Naive thymus-derived CD8-positive, alpha-beta T cell (primary cell): ENCODE measurements around the gene CAPRIN1. TPM values are rescaled to one million over a fixed set of nuclear protein-coding genes. Genes with fewer than 3 reads are reported as not detected.
"Not testable (repeated sequence)": the region's sequence is repeated elsewhere in the genome, so short reads cannot be mapped to it uniquely, and the experiment has no call there.

Source experiments
- ATAC-seq, 2 donors: fragments of 150-1000 bp; cut with Tn5 transposase in 1 of 2; sonication (Bioruptor Pico), chemical (Tn5 transposase) in 1 of 2; 1 replicate in 1 of 2; 2 replicates in 1 of 2; pipeline ENCODE4 v1.10.0; 2021; ENCODE audit warnings: mild to moderate bottlenecking in 2 of 2, moderate library complexity in 2 of 2
- POLR2A ChIA-PET: fragments of 350-600 bp; sonication (Branson Sonifier 250); formaldehyde crosslinking; loops from one replicate; lab custom pipeline; 2021; ENCODE audit warnings: antibody characterized with exemption; lab: Charles Lee
- DNase-seq, 10 donors: peaks; one replicate each; pipeline versions ENCODE4 v3.0.0 to v3.0.0-alpha.2; 2020 to 2022
- H3K27ac Mint-ChIP-seq, 10 donors: one replicate each; pipeline ENCODE4 v1.8.0; 2020 to 2022; ENCODE audit warnings: mild to moderate bottlenecking in 10 of 10, mixed read lengths in 10 of 10, moderate library complexity in 4 of 10, inconsistent platforms in 1 of 10
- H3K27me3 Mint-ChIP-seq, 5 donors: one replicate each; pipeline ENCODE4 v1.8.0; 2021 to 2022; ENCODE audit warnings: mixed read lengths in 5 of 5
- H3K36me3 Mint-ChIP-seq, 3 donors: one replicate each; pipeline ENCODE4 v1.8.0; 2020 to 2022; ENCODE audit warnings: mixed read lengths in 3 of 3, mild to moderate bottlenecking in 2 of 3, inconsistent platforms in 1 of 3
- H3K4me1 Mint-ChIP-seq, 4 donors: one replicate each; pipeline ENCODE4 v1.8.0; 2021 to 2022; ENCODE audit warnings: mixed read lengths in 4 of 4
- H3K4me3 Mint-ChIP-seq, 10 donors: one replicate each; pipeline ENCODE4 v1.8.0; 2020 to 2022; ENCODE audit warnings: mild to moderate bottlenecking in 10 of 10, mixed read lengths in 10 of 10, moderate library complexity in 6 of 10, inconsistent platforms in 1 of 10
- H3K9me3 Mint-ChIP-seq, 9 donors: one replicate each; pipeline ENCODE4 v1.8.0; 2020 to 2022; ENCODE audit warnings: mixed read lengths in 9 of 9, mild to moderate bottlenecking in 3 of 9, inconsistent platforms in 1 of 9, moderate library complexity in 1 of 9
- polyA plus RNA-seq, 3 donors: library from polyadenylated mRNA; unstranded; fragments of 300-500 nt; fragmentation: Illumina TruSeq; gene quantifications; one replicate each; pipeline ENCODE4 v1.2.3, GENCODE V29; 2021
- total RNA-seq, 8 experiments: library from RNA in 2 of 8; stranded (reverse) in 2 of 8; gene quantifications; one replicate each; pipeline ENCODE4 v1.2.3 and lab custom pipeline; 2021 to 2026

CAPRIN1 gene
- total and polyA plus RNA-seq, 5 experiments from 2014 or later, result 42.0 to 163 (median 82.5) TPM

DNA sequence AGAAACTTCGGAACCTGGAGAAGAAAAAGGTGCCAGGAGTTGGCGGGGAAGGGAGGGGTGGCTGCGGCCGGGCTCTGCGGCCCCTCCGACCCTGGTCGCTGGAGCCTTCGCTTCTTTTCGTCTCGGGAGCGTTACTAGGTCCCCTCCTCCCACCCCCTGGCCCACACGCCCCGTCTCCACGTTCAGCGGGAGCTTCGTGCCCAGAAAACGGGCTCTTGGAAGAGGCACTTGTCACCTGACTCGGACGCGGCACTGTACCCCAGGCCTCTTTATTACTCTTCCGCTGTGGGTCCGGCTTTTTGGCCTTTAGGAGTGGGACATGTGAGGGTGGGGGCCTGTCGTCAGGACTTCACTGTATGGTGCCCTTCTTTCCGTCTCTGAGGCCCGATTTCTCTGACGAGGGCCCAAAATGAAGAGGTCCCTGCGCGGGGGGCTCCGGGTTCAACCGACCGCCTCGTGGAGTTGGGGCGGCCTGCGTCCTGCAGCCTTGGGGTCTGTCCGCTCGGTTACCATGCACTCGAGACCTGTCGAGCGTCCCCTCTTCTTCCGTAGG, 1.2 kb downstream of the CAPRIN1 start:
- POLR2A ChIA-PET, result interaction anchor here (0.7 to 5.9 kb wide), 8 partner anchors 13 to 726 kb away, joined by 3 to 102 read pairs (median 3); partner anchors contain the start of gene NAT10
- Mint-ChIP-seq H3K9me3 (no peaks in the 10 kb centered on the region), H3K36me3 (peaks cover 0 to 11% (median 8%) of the 10 kb centered on the region in 3 donors), H3K27ac (peak overlapping the region; percentile 95 to 99 (median 98)), H3K4me3 (peak overlapping the region; percentile 94 to 99 (median 98)), H3K27me3 (no peaks in the 10 kb centered on the region), H3K4me1 (peaks cover 12 to 51% (median 33%) of the 10 kb centered on the region in 4 donors)
- peak; percentile 2 to 3 for ATAC-seq
- peak in 2 of 10 donors; percentile 3 to 10 for DNase-seq

DNA sequence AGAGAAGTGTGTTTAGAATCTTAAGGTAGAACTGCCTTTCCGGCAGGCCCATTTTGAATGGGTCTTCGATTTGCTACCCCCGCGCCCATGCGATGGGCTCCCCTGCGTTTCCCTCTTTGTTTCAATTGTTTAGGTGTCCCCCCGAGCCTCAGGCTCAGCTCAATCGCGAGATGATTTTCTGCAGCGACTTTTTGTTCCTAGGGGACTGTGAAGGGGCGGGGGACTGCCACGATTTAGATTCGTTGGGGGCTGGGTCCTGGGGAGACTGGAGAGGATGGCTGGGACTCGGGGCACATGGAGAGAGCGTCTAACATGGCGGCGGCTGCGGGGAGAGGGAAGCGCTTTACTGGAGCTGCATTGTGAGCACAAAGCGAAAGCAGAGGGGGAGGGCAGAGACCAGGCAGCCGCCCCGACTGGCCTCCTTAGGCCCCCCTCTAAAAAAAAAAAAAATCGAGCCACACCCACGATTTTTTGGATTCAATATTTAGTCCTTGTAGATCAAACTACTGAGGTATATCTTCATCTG, 1.7 kb downstream of the CAPRIN1 start:
- no peaks in the 10 kb centered on the region for H3K27me3 Mint-ChIP-seq
- ATAC-seq (peak; percentile 61 to 74), DNase-seq (peak; percentile 65 to 86 (median 74))
- H3K4me1 Mint-ChIP-seq, result peaks cover 12 to 56% (median 36%) of the 10 kb centered on the region in 4 donors
- H3K36me3 Mint-ChIP-seq, result peaks cover 0 to 15% (median 8%) of the 10 kb centered on the region in 3 donors
- peak overlapping the region; percentile 95 to 99 (median 98) for H3K27ac Mint-ChIP-seq
- POLR2A ChIA-PET, result interaction anchor here (0.7 to 5.9 kb wide), 7 partner anchors 12 to 726 kb away, joined by 3 to 102 read pairs (median 4); partner anchors contain the start of gene NAT10
- no peaks in the 10 kb centered on the region for H3K9me3 Mint-ChIP-seq
- peak overlapping the region; percentile 94 to 99 (median 98) for H3K4me3 Mint-ChIP-seq

DNA sequence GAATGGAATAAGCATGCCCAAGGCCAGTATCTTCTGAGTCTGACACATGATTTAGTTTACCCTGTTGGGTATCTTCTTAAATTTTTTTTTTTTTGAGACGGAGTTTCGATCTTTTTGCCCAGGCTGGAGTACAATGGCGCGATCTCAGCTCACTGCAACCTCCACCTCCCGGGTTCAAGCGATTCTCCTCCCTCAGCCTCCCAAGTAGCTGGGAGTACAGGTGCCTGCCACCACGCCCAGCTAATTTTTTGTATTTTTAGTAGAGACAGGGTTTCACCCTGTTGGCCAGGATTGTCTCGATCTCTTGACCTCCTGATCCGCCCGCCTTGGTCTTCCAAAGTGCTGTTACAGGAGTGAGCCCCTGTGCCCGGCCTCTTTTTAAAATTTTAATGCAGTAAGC, 2.8 kb downstream of the CAPRIN1 start:
- POLR2A ChIA-PET, result interaction anchor here (1.2 to 5.9 kb wide), 3 partner anchors 14 to 50 kb away, joined by 4 to 102 read pairs (median 4); partner anchors contain the start of gene NAT10
- Mint-ChIP-seq H3K4me3 (peak overlapping the region; percentile 41 to 99 (median 86)), H3K4me1 (peaks cover 18 to 67% (median 47%) of the 10 kb centered on the region in 4 donors), H3K36me3 (peaks cover 0 to 24% (median 11%) of the 10 kb centered on the region in 3 donors), H3K27ac (peak overlapping the region in 6 of 10 donors; percentile 25 to 98 (median 48))
- H3K27me3 Mint-ChIP-seq, DNase-seq, H3K9me3 Mint-ChIP-seq, ATAC-seq: not testable (repeated sequence)

DNA sequence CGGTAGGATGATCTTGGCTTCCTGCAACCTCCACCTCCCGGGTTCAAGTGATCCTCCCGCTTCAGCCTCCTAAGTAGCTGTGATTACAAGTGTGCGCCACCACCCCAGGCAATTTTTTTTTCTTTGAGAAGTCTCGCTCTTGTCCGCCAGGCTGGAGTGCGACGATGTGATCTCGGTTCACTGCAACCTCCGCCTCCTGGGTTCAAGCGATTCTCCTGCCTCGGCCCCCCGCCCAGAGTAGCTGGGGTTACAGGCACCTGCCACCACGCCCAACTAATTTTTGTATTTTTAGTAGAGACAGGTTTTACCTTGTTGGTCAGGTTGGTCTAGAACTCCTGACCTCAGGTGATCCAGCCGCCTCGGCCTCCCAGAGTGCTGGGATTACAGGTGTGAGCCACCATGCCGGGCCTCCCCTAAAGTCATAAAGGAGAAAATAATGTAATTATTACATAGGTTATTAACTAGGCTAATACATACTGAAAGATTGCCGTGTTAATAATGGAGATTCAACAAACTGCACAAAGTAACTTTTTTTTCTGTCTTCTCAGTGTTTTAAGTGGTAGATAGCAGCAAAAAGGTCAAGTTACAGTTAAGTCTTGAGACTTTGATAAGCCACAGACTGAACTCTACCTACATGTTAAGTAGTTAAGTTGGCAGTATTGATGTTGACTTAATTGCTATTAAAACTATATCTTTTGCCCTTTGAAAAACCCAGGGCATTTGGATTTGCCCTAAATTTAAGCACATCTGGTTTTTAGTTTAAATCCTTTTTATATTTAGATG, 3.9 kb downstream of the CAPRIN1 start:
- Mint-ChIP-seq H3K4me3 (peak overlapping the region; percentile 42 to 98 (median 62)), H3K36me3 (peaks cover 0 to 28% (median 11%) of the 10 kb centered on the region in 3 donors), H3K9me3 (no peaks in the 10 kb centered on the region), H3K27ac (peak overlapping the region; percentile 7 to 98 (median 64)), H3K4me1 (peaks cover 18 to 73% (median 53%) of the 10 kb centered on the region in 4 donors), H3K27me3 (no peaks in the 10 kb centered on the region)
- POLR2A ChIA-PET, result interaction anchor here (1.4 to 5.9 kb wide), 2 partner anchors 30 to 49 kb away, joined by 4 to 102 read pairs; partner anchors contain the start of gene NAT10
- DNase-seq (no peak), ATAC-seq (no peak)

DNA sequence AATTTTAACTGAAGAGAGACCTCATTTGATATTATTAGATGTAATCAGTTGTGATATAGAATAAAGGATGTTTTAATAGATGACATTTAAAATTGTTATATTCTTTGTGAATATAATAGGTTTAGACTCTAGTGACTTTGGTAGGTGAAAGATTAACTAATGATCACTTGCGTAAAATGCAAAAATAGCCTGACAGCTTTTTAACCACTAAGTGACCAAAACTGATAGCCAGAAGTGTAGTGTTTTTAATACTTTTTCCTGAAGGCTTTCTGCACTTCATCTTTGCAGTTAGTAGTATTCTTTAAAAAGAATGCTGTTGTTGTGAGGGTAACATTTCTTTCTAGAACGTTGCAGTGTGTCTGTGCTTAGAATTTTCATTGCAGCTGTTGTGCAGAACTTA, 5.1 kb downstream of the CAPRIN1 start:
- POLR2A ChIA-PET, result interaction anchor here (1.1 to 1.2 kb wide), 2 partner anchors 9 to 16 kb away, joined by 3 read pairs; no protein-coding TSS in a partner anchor
- Mint-ChIP-seq H3K4me3 (peak overlapping the region in 9 of 10 donors; percentile 6 to 66 (median 38)), H3K27me3 (no peaks in the 10 kb centered on the region), H3K36me3 (peaks cover 0 to 37% (median 11%) of the 10 kb centered on the region in 3 donors), H3K9me3 (no peaks in the 10 kb centered on the region), H3K4me1 (peaks cover 18 to 76% (median 54%) of the 10 kb centered on the region in 4 donors), H3K27ac (peak overlapping the region in 2 of 10 donors; percentile 25 to 42)
- DNase-seq, result no peak
- no peak for ATAC-seq

DNA sequence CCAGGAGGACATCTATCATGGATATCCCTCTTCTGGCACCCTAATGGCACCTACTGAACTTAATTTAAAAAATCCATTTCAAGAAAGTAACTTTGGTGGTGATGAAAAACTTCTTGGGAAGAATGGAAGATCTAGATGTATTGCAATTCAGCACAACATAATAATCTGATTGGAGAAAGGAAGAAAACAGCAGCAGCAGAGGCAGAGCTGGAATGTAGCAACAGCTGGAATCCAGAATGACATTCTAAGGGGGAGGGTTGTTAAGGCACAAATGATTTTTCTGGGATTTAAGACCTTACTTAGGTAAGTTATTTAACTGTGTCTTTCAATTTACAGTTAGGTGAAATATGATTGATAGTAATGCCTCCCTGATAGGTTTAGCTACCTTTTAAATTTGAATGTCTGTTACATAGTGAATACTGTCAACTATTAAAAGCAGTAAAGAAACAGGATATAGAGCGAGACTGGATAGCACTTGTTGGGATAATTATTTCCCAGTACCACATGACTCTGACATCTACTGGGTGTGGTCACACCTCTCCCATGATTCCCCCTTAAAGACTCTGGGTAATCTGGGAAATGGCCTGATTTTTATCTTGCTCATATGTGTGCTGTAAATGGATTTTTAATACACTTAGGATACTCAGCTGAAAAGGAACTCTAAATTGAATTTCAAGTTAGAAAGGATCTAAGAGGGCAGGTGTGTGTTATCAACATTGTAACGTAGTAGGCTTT, 11.7 kb downstream of the CAPRIN1 start:
- Mint-ChIP-seq H3K27me3 (no peaks in the 10 kb centered on the region), H3K9me3 (no peaks in the 10 kb centered on the region), H3K4me3 (peak overlapping the region in 8 of 10 donors; percentile 1 to 69 (median 31)), H3K27ac (peak overlapping the region in 7 of 10 donors; percentile 1 to 81 (median 48)), H3K36me3 (peaks cover 0 to 63% (median 6%) of the 10 kb centered on the region in 3 donors), H3K4me1 (peaks cover 36 to 82% (median 70%) of the 10 kb centered on the region in 4 donors)
- ATAC-seq (no peak), DNase-seq (no peak)
- POLR2A ChIA-PET, result interaction anchor here (0.7 to 0.8 kb wide), 2 partner anchors 61 to 301 kb away, joined by 3 to 4 read pairs; no protein-coding TSS in a partner anchor

DNA sequence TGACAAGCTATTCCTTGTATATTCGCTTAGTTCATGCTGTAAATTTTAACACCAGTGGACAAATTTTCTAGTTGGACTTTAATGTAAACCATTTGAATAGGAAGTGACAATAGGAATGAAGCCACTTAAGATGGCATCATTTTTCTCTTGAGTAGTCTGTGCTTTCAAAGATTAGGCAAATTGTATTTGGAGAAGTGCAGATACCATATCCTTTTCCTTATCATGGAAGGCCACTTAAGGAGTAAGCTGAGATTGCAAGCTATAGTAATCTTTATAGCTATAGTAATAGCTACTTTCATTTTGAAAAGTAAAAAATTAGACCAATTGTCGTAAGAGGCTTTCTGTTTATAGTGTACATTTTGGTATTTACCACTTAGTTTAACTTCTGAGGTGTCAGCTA, 12.8 kb downstream of the CAPRIN1 start:
- DNase-seq (no peak), ATAC-seq (no peak)
- peak overlapping the region in 5 of 10 donors; percentile 2 to 34 (median 25) for H3K4me3 Mint-ChIP-seq
- H3K27ac Mint-ChIP-seq, result peak overlapping the region in 3 of 10 donors; percentile 15 to 80 (median 29)
- H3K4me1 Mint-ChIP-seq, result peaks cover 30 to 77% (median 65%) of the 10 kb centered on the region in 4 donors
- POLR2A ChIA-PET, result interaction anchor here (0.8 kb wide), 1 partner anchor 62 kb away, joined by 3 read pairs; no protein-coding TSS in a partner anchor
- H3K36me3 Mint-ChIP-seq, result peaks cover 0 to 54% (median 3%) of the 10 kb centered on the region in 3 donors
- no peaks in the 10 kb centered on the region for H3K9me3 Mint-ChIP-seq
- H3K27me3 Mint-ChIP-seq, result no peaks in the 10 kb centered on the region

DNA sequence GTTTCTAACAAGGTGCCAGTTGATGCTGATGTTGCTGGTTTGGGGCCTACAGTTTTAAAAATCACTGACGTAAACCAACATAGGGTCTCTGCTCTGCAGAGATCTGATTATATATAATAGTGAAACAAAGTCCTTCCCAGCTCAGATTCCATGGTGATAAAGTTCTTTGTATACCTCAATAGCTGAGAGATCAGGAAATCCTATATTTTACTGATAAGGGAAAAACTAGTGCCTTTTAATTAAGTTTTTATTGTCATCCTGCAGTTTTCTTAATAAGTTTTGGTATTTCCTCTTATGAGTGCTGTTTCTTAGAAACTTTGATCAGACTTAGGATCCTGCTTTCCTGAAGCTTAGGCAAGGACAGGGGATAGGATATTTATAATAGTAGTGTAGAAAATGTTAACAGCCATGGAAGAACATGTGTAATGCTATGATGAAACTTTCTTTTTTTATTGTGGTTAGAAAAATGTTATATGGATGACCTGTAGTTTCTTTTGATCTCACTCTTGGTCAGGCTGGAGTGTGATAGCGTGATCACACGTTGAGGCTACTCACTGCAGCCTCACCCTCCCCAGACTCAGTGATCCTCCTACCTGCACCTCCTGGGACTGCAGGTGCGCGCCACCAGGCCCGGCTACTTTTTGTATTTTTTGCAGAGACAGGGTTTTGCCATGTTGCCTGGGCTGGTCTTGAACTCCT, 14.1 kb downstream of the CAPRIN1 start:
- H3K4me3 Mint-ChIP-seq, result peak overlapping the region in 5 of 10 donors; percentile 15 to 55 (median 30)
- DNase-seq (peak in 1 of 10 donors; percentile 9), ATAC-seq (peak; percentile 37 to 46)
- H3K27me3 Mint-ChIP-seq, result no peaks in the 10 kb centered on the region
- H3K4me1 Mint-ChIP-seq, result peaks cover 29 to 77% (median 67%) of the 10 kb centered on the region in 4 donors
- no peaks in the 10 kb centered on the region for H3K9me3 Mint-ChIP-seq
- H3K27ac Mint-ChIP-seq, result peak overlapping the region in 7 of 10 donors; percentile 2 to 61 (median 37)
- peaks cover 0 to 54% (median 3%) of the 10 kb centered on the region in 3 donors for H3K36me3 Mint-ChIP-seq
- POLR2A ChIA-PET, result interaction anchor here (1.1 kb wide), 1 partner anchor 12 kb away, joined by 5 read pairs; no protein-coding TSS in a partner anchor

DNA sequence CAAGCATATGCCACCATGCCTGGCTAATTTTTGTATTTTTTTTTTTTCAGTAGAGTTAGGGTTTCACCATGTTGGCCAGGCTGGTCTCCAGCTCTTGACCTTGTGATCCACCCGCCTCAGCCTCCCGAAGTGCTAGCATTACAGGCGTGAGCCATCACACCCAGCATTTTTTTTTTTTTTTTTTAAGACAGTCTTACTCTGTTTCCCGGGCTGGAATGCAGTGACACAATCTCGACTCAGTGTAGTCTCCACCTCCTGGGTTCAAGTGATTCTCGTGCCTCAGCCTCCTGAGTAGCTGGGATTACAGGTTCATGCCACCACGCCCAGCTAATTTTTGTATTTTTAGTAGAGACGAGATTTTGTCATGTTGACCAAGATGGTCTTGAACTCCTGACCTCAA, 15.2 kb downstream of the CAPRIN1 start:
- H3K9me3 Mint-ChIP-seq, ATAC-seq, H3K27me3 Mint-ChIP-seq, DNase-seq: not testable (repeated sequence)
- Mint-ChIP-seq H3K27ac (peak overlapping the region in 6 of 10 donors; percentile 20 to 66 (median 56)), H3K36me3 (peaks cover 0 to 54% (median 3%) of the 10 kb centered on the region in 3 donors), H3K4me1 (peaks cover 29 to 81% (median 69%) of the 10 kb centered on the region in 4 donors), H3K4me3 (peak overlapping the region in 5 of 10 donors; percentile 23 to 48 (median 34))
- POLR2A ChIA-PET, result interaction anchor here (0.7 kb wide), 1 partner anchor 999 kb away, joined by 5 read pairs; no protein-coding TSS in a partner anchor

DNA sequence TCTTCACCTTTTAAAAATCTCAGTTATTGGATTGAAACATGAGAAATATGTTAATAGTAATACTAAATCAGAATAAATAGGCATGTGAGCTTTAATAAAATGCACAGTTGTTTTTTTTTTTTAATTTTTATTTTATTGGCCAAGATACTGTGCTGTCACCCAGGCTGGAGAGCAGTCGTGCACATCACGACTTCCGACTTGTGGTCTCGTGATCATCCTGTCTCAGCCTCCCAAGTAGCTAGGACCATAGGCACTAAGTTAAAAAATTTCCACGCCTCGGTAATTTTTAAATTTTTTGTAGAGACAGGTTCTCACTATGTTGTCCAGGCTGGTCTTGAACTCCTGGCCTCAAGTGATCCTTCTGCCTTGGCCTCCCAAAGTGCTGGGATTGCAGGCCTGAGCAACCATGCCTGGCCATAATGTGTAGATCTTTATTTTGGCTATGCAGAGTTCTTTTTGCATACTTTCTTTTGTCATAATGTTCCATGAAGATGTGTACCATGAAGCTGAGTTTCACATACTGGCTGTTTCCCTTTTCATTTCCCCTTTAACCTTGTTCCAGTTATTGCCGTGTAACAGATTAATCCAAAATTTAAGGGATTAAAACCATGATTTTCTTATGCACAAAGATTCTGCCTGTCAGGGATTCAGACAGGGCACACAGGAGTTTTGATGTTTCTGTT, 16.0 kb downstream of the CAPRIN1 start:
- no peak for ATAC-seq
- POLR2A ChIA-PET, result interaction anchor here (0.7 to 1.1 kb wide), 2 partner anchors 14 to 998 kb away, joined by 4 to 5 read pairs; no protein-coding TSS in a partner anchor
- peaks cover 25 to 80% (median 65%) of the 10 kb centered on the region in 4 donors for H3K4me1 Mint-ChIP-seq

More for the DNA sequence above, 16.0 kb downstream of the CAPRIN1 start:
- DNase-seq, result no peak
- H3K27me3 Mint-ChIP-seq, result no peaks in the 10 kb centered on the region
- H3K36me3 Mint-ChIP-seq, result peaks cover 0 to 51% (median 0%) of the 10 kb centered on the region in 3 donors
- H3K27ac Mint-ChIP-seq, result peak overlapping the region in 7 of 10 donors; percentile 19 to 66 (median 29)
- H3K4me3 Mint-ChIP-seq, result peak overlapping the region in 7 of 10 donors; percentile 5 to 48 (median 42)
- H3K9me3 Mint-ChIP-seq, result no peaks in the 10 kb centered on the region
